HG03159 (cell line): ENCODE measurements around the gene BET1.
"Not testable (repeated sequence)": the region's sequence is repeated elsewhere in the genome, so short reads cannot be mapped to it uniquely, and the experiment has no call there.

Experiments used
- ATAC-seq: cut with Tn5 transposase; IDR thresholded peaks from one replicate; pipeline ENCODE4 v1.9.1; 2021; ENCODE audit warnings: mild to moderate bottlenecking, moderate library complexity; ENCODE audit not compliant: unreplicated experiment

BET1 gene, protein sequence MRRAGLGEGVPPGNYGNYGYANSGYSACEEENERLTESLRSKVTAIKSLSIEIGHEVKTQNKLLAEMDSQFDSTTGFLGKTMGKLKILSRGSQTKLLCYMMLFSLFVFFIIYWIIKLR

DNA sequence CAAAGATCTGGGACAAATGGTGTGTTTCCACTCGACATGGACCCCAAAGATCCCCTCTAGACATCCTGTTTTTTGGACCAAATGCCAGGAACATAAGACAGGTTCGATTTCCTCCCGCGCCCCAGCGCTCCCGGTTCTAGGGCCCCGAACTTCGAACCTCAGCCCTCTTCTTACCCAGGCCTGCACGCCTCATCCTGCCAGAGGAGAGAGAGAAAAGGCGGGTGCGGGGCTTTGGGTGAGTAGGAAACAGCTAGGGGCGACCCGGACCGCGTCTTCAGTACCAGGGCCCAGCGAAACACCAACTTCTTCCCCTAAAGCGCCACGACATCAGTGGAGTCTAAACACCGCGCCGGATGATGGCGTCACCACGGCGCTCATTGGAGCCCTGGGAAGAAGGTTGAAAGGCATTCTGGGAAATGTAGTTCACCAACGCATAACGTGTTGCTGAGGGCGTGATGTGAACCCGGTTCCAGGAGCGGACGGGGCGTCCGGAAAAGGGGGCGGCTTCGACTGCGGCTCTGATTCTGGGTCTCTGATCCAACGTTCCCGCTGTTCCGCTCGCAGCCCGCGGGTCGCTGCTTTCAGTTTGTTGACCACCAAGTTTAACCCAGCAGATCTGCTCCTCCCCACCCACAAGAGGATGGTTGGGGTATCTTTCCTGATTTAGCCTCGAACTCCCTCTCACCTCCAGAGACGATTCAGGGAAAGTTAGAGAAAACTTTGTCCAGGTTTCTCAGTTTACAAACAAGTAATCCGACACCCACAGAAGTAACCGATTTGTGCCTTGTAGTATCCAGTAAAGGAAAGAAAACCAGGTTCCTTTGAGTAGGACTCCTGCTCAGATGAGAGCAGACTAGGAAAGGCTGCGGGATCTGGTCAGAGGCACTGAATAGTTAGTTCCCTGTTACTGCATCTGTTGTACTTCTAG, at the start of gene BET1:
Gene BET1, minus strand, starts transcription at position 332 of the 928 bp plus-strand sequence. Its CDS starts 139 bp downstream, at position 193.
- ATAC-seq: peak; percentile 98

DNA sequence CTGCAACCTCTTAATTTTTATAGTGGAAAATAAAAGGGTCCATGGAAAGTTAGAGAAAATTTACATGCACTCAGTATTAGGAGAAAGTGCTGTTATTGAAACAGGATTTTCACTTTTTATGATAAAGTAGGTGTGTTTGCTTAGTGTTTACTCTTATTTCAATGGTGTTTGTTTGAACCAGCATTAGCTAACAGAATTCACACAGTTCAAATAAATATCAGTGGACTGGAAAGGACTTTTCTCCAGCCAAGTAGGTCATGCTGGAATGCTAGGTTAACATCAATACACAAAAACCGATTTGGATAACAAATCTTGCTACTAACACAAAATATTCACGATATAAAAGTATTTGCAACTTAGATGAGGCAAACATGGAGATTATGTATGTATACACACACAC, 49.4 kb upstream of the BET1 start:
- ATAC-seq: no peak

DNA sequence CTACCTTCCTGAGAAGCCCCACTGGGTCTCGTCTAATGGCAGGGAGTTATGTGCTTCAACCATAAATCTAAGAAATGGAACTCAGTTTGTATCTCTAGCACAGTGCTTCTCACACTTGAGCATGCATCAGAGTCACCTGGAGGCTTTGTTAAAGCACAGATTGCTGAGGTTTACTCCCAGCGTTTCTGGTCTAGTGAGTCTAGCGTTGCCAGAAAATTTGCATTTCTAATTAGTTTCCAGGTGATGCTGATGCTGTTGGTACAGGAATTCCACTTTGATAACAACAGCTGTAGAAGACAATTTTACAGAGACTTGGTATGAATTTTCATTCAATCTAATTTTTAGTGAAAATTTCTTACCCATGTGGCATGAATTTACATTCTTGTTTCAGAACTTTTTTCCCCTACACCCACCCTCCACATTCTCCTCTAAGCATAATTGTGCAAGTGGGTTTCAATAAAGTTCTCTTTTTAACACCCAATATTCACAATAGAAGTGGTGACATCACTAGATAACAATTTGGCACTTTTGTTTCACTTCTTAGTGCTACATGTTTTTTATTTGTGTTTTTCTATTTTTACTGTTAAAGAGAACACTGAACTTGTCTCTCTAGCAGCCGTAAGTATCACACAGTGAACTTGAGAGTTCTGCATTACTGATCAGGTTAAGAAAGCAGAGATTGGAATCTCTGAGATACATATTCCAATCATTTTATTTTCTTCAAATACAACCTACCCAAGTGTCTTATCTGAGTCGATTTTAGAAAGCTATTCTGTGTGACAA, 48.4 kb upstream of the BET1 start:
- ATAC-seq: peak; percentile 36

DNA sequence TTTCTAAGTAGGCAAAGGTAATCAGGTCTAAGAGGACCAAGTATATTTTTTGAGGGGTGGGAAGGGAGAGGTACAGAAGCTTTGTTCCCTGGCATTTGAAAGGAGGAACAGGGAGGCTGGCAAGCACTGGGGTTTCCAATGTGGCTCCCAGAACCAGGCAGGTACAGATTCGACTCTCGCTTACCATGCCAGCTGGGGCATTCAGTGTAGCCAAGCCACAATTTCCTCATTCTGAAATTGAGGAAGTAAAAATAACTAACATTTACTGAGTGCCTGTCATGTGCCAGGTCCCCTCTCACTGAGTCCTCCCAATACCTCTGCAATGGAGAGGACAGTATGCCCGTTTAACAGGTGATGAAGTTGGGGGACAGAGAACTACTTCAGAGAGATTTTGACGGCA, 45.9 kb upstream of the BET1 start:
- ATAC-seq: peak; percentile 90

GRCh38 chr7:94049615-94050014, 45.5 kb upstream of the BET1 start:
- ATAC-seq: peak; percentile 25

- ATAC-seq: no peak
These were observed 44.6 kb upstream of the BET1 start for GRCh38 chr7:94048755-94049154.

DNA sequence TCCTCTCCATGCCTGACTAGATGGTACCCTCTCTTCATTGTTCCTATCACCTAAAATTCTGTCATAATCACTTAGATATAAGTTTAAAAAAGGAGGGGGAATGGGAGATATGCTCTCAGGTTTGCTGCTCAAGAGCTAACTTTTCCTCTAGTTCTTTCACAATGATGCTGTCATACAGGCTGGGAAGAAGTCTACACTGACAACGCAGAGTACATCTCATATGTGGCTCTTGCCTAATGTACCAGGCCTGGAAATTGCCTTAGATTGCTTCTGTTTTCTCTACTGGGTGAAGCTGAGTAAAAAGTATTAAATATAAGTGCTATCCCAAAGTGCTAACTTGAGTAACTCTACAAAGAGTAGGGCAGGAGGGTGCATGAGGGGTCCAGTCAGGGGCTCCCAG, 43.8 kb upstream of the BET1 start:
- no peak for ATAC-seq

DNA sequence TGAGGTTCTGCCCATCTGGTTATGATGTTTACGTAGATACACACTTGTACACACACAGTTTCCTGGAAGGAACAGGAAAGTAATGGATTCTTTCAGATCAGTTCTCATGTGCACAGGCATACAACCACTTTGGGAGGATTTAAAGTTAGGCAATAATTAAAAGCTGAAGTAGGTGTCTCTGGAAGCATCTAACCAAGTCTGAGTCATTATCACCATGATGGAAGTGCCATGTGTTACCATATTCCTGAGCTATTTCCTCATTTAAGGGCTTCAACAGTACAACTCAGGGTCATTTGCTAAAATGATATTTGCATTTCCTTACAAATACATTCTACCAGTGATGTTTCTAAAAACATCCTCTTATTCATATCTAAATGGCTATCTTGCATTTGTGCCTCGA, 41.4 kb upstream of the BET1 start:
- no peak for ATAC-seq

GRCh38 chr7:94044806-94045205, 40.7 kb upstream of the BET1 start:
- no peak for ATAC-seq

DNA sequence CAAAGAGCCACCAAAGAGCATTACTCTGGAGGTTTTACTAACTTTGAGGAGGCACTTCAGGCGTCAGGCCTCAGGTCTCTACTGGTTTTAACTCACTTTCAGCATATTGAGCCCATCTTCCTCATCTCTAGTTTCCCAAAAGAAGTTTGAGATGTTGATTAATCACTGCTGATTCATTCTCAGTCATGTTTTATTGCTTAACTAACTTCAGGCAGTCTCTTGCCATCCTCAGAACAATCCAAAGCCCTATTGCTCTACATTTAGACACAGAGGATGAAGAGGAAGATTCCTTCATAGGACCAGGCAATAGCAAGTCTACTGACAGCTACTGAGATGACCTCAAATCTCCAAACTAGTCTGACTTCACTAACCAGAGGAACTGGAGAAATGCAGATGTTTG, 39.1 kb upstream of the BET1 start:
- ATAC-seq: no peak

GRCh38 chr7:94042381-94042780, 38.2 kb upstream of the BET1 start:
- ATAC-seq: peak; percentile 89

DNA sequence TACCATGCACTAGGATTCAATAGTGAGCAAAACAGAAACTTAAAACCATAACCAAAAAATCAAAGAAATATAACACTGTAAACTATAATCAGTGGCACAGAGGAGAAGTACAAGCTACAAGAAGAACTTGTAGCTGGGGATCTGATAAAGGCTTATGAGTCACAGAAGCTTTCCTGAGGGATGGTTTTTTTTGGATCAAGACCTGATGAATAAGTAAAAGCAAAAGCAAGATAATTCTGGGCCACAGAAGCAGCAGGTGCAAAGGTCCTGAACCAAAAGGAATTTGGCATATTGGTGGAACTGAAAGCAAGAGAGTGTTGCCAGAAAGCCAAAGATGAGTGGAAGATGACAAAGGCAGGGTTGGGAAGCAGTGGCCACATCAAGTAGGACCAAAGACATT, 37.4 kb upstream of the BET1 start:
- ATAC-seq: no peak

DNA sequence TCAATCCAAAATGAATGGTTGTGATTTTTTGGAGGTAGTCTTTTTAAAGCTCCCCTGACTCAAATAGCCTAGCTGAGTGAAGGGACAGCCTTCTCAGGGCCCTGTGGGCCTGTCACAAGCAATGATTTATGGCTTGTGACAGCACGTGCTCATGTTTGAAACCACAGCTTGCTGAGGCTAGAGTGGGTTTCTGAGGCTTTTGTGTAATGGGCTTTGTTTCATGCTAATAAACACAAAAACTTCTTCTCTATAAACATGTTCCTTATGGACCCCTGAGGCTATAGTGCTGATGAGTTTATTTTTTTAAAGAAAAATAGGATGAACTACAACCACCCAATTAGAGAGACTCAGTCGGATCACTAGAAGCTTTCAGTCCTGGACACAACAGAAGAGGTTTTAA, 36.1 kb upstream of the BET1 start:
- ATAC-seq: no peak

GRCh38 chr7:94039368-94040035, 35.3 kb upstream of the BET1 start:
- no peak for ATAC-seq

GRCh38 chr7:94031865-94032264, 27.7 kb upstream of the BET1 start:
- no peak for ATAC-seq

DNA sequence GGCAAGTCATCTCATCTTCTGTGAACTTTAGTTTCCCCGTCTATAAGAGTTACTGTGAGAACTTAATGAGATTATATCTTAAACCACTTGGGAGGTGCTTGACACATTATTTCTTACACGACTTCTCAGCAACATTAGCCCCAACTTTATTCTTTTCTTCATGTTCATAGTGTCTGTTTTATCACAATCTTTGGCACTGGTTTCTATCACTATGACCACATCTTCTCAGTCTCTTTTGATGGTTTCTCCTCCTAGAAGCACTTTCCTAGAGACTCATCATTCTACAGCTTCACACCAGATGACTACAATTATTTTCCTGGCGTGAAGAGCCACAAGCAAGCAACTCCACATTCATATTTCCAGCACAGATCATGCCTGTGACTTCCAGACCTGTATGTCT, 26.5 kb upstream of the BET1 start:
- ATAC-seq: no peak

GRCh38 chr7:94029976-94030375, 25.8 kb upstream of the BET1 start:
- ATAC-seq: no peak

- ATAC-seq: no peak
These were observed 24.6 kb upstream of the BET1 start for GRCh38 chr7:94028768-94029167.

GRCh38 chr7:94026619-94027018, 22.5 kb upstream of the BET1 start:
- not testable (repeated sequence) for ATAC-seq

DNA sequence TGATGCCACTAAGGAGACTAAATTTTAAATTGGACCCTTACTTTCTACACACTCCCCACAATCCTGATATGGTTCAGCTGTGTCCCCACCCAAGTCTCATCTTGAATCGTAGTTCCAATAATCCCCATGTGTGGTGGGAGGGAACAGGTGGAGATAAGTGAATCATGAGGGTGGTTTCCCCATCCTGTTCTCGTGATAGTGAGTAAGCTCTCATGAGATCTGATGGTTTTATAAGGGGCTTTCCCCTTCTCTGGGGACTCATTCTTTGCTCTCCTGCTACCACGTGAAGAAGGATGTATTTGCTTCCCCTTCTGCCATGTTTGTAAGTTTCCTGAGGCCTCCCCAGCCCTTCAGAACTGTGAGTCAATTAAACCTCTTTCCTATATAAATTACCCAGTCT, 18.4 kb upstream of the BET1 start:
- ATAC-seq: no peak

DNA sequence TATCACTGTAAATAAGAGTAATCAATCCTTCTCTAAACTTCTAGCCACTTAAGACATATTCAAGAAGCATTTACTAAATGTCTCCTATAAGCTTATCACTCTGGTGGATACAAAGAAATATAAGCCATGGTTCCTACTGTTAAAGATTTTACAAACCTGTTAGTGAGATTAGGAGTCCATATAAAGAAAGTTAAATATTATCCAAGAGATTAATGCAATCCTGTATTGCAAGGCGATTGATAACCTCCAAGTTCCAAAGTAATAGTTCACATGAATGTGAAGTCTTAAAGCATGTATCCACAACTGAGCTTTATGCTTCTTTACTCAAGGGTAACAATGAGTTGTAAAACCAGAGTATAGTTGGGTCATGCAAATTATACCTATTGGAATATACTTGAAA, 12.6 kb upstream of the BET1 start:
- no peak for ATAC-seq
